Esophagus squamous epithelium (tissue), 5 donors: ENCODE results near the gene SCN4A. TPM values are rescaled to one million over a fixed set of nuclear protein-coding genes. Genes with fewer than 3 reads are reported as not detected.
"Not testable (repeated sequence)": the region's sequence is repeated elsewhere in the genome, so short reads cannot be mapped to it uniquely, and the experiment has no call there.

ENCODE experiments used
- DNase-seq: peaks from one replicate; lab custom pipeline; 2025; lab: John Stamatoyannopoulos, UW
- H3K27ac ChIP-seq, 4 donors: fragments of 200-600 bp; sonication (generic); one replicate each; pipeline ENCODE4 v1.5.1; 2016 to 2019; ENCODE audit warnings: mild to moderate bottlenecking in 1 of 4
- H3K27me3 ChIP-seq, 4 donors: fragments of 200-600 bp; sonication (generic); 1 replicate in 3 of 4; 2 replicates in 1 of 4; pipeline versions ENCODE4 v1.5.1 to v1.6.0; 2017 to 2021; ENCODE audit warnings: antibody characterized with exemption in 1 of 4
- H3K36me3 ChIP-seq, 3 donors: fragments of 200-600 bp; sonication (generic); one replicate each; pipeline ENCODE4 v1.5.1; 2016 to 2019
- H3K4me1 ChIP-seq, 3 donors: fragments of 200-600 bp; sonication (generic); one replicate each; pipeline ENCODE4 v1.5.1; 2017 to 2019
- H3K4me3 ChIP-seq, 4 donors: fragments of 200-600 bp; sonication (generic); 1 replicate in 3 of 4; 2 replicates in 1 of 4; pipeline ENCODE4 v1.5.1; 2016 to 2019; ENCODE audit warnings: mild to moderate bottlenecking in 2 of 4, moderate library complexity in 1 of 4
- H3K9me3 ChIP-seq, 3 donors: fragments of 200-600 bp; sonication (generic); one replicate each; pipeline ENCODE4 v1.5.1; 2016 to 2019
- POLR2A ChIP-seq, 4 donors: fragments of 450-650 bp; IDR thresholded peaks; one replicate each; pipeline ENCODE4 v1.6.1; 2017; ENCODE audit warnings: antibody characterized with exemption in 4 of 4, mild to moderate bottlenecking in 4 of 4, moderate library complexity in 3 of 4
- WGBS, 2 donors: methylation state at CpG; one replicate each; pipeline ENCODE4 v1.1.5; 2018; 5-methylcytosine and 5-hydroxymethylcytosine counted together
- intact Hi-C: fragments of 100-400 bp; cut with DNase I; formaldehyde crosslinking; loops from one replicate; pipeline ENCODE4 v1.15.0; 2022
- total RNA-seq, 4 donors: library from RNA; depleted of rRNA; stranded (reverse); fragments of >200 nt; gene quantifications; one replicate each; pipeline ENCODE4 v1.1.0, GENCODE V29; 2016
- TF ChIP-seq, protein P1 (sequence below), 6 experiments: fragments of 450-650 bp in 4 of 6; fragments of 200-600 bp in 2 of 6; sonication (generic) in 2 of 6; IDR thresholded peaks; one replicate each; pipeline ENCODE4 v1.5.1; 2016 to 2019; ENCODE audit warnings: antibody characterized with exemption in 6 of 6, mild to moderate bottlenecking in 4 of 6, moderate library complexity in 4 of 6
- donor health status: DM: yes; HTN: yes; CAD: no.

Gene SCN4A
- total RNA-seq, 4 donors from 2014 or later: under 0.01 to 0.12 TPM; not detected in 2

- intact Hi-C loops: no loop called here
- TF ChIP-seq POLR2A (IDR thresholded peaks at IDR 0.05): no peak
- TF ChIP-seq, protein P1, sequence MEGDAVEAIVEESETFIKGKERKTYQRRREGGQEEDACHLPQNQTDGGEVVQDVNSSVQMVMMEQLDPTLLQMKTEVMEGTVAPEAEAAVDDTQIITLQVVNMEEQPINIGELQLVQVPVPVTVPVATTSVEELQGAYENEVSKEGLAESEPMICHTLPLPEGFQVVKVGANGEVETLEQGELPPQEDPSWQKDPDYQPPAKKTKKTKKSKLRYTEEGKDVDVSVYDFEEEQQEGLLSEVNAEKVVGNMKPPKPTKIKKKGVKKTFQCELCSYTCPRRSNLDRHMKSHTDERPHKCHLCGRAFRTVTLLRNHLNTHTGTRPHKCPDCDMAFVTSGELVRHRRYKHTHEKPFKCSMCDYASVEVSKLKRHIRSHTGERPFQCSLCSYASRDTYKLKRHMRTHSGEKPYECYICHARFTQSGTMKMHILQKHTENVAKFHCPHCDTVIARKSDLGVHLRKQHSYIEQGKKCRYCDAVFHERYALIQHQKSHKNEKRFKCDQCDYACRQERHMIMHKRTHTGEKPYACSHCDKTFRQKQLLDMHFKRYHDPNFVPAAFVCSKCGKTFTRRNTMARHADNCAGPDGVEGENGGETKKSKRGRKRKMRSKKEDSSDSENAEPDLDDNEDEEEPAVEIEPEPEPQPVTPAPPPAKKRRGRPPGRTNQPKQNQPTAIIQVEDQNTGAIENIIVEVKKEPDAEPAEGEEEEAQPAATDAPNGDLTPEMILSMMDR (IDR thresholded peaks at IDR 0.05): no peak
- Histone ChIP-seq H3K36me3 (no peaks in the 10 kb centered on the region), H3K9me3 (no peaks in the 10 kb centered on the region), H3K27ac (peak overlapping the region in 3 of 4 donors; percentile 40 to 86 (median 70)), H3K4me1 (peaks cover 7 to 72% (median 31%) of the 10 kb centered on the region in 3 donors), H3K27me3 (peaks cover 0 to 15% (median 0%) of the 10 kb centered on the region in 4 donors), H3K4me3 (no peak overlapping the region)
- 68 to 70% methylated on average over 5 of the region's 5 CpGs for WGBS, 2 donors
- no peak for DNase-seq
Observed at GRCh38 chr17:63984236-63984635, 11.5 kb upstream of the SCN4A start.

DNA sequence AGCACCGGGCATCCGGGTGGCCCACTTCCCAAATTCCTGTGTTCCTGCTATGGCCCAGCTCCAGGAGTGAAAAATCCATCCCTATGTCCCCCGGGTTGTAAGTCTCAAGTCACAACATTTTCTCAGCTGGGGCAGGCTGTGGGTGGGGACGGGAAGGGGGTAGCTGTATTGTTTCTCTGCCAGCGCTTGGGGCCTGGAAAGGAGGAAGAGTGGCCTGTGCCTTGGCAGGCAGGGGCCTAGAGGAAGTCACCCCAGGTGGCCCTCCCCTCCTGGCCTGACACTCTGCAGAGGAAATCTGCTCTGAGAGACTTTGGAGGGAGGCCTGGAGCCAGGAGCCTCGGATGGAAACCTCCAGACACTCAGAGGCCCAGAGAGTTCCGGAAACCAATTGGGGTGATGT is 10.6 kb upstream of the SCN4A start:
- Histone ChIP-seq H3K27me3 (peaks cover 0 to 6% (median 0%) of the 10 kb centered on the region in 4 donors), H3K36me3 (no peaks in the 10 kb centered on the region), H3K4me3 (no peak overlapping the region), H3K9me3 (no peaks in the 10 kb centered on the region), H3K27ac (peak overlapping the region in 3 of 4 donors; percentile 40 to 86 (median 70)), H3K4me1 (peaks cover 7 to 63% (median 31%) of the 10 kb centered on the region in 3 donors)
- DNase-seq: no peak
- WGBS, 2 donors: 60 to 72% methylated on average over 1 to 4 of the region's 7 CpGs
- no peak for TF ChIP-seq POLR2A (IDR thresholded peaks at IDR 0.05)
- TF ChIP-seq, protein P1 (IDR thresholded peaks at IDR 0.05): no peak
- intact Hi-C loops: no loop called here

DNA sequence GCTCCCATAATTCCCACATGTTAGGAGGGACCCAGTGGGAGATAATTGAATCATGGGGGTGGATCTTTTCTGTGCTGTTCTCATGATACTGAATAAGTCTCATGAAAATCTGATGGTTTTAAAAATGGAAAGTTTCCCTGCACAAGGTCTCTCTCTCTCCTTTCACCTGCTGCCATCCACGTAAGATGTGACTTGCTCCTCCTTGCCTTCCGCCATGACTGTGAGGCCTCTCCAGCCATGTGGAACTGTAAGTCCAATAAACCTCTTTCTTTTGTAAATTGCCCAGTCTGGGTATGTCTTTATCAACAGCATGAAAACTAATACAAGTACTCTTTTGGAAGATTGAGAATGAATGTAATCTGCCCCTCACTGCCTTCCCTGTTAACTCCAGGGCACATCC is 9.9 kb upstream of the SCN4A start:
- intact Hi-C loops, H3K4me3 ChIP-seq, H3K27me3 ChIP-seq, H3K9me3 ChIP-seq, H3K36me3 ChIP-seq, DNase-seq: not testable (repeated sequence)
- Histone ChIP-seq H3K4me1 (peaks cover 7 to 56% (median 31%) of the 10 kb centered on the region in 3 donors), H3K27ac (peak overlapping the region in 2 of 4 donors; percentile 40 to 86)
- whole genome bisulfite sequencing, 2 donors: 91 to 93% methylated on average over 2 of the region's 2 CpGs

GRCh38 chr17:63978272-63979200 is 5.8 kb upstream of the SCN4A start:
- TF ChIP-seq, protein P1 (IDR thresholded peaks at IDR 0.05): no peak
- H3K36me3 ChIP-seq: no peaks in the 10 kb centered on the region
- no peak for DNase-seq
- intact Hi-C loops: no loop called here
- no peak overlapping the region for H3K27ac ChIP-seq
- no peaks in the 10 kb centered on the region for H3K9me3 ChIP-seq
- peaks cover 0 to 32% (median 16%) of the 10 kb centered on the region in 3 donors for H3K4me1 ChIP-seq
- peaks cover 0 to 6% (median 0%) of the 10 kb centered on the region in 4 donors for H3K27me3 ChIP-seq
- no peak overlapping the region for H3K4me3 ChIP-seq
- 70 to 83% methylated on average over 12 to 13 of the region's 13 CpGs for WGBS, 2 donors

GRCh38 chr17:63976702-63977101 is 4.0 kb upstream of the SCN4A start:
- intact Hi-C loops: no loop called here
- 54 to 68% methylated on average over 2 to 3 of the region's 3 CpGs for WGBS, 2 donors
- Histone ChIP-seq H3K4me3 (no peak overlapping the region), H3K36me3 (no peaks in the 10 kb centered on the region), H3K9me3 (no peaks in the 10 kb centered on the region), H3K27ac (no peak overlapping the region), H3K4me1 (peaks cover 0 to 27% (median 16%) of the 10 kb centered on the region in 3 donors), H3K27me3 (peaks cover 0 to 6% (median 0%) of the 10 kb centered on the region in 4 donors)
- TF ChIP-seq POLR2A (IDR thresholded peaks at IDR 0.05): no peak
- TF ChIP-seq, protein P1 (IDR thresholded peaks at IDR 0.05): no peak
- DNase-seq: no peak
